Activated CD4-positive, alpha-beta T cell treated with anti-CD3 and anti-CD28 coated beads, Interleukin-2, Interleukin-4, amounts not matched to agents 100 ng/mL and 50 ng/mL, durations not matched to agents 16 hours and 8 hours (primary cell): Measurements from ENCODE around the gene ARHGAP23.

Experiments
- DNase-seq: peaks from one replicate; pipeline ENCODE4 v3.0.0-alpha.2; 2020; ENCODE audit warnings: low spot score

The ARHGAP23 gene, protein sequence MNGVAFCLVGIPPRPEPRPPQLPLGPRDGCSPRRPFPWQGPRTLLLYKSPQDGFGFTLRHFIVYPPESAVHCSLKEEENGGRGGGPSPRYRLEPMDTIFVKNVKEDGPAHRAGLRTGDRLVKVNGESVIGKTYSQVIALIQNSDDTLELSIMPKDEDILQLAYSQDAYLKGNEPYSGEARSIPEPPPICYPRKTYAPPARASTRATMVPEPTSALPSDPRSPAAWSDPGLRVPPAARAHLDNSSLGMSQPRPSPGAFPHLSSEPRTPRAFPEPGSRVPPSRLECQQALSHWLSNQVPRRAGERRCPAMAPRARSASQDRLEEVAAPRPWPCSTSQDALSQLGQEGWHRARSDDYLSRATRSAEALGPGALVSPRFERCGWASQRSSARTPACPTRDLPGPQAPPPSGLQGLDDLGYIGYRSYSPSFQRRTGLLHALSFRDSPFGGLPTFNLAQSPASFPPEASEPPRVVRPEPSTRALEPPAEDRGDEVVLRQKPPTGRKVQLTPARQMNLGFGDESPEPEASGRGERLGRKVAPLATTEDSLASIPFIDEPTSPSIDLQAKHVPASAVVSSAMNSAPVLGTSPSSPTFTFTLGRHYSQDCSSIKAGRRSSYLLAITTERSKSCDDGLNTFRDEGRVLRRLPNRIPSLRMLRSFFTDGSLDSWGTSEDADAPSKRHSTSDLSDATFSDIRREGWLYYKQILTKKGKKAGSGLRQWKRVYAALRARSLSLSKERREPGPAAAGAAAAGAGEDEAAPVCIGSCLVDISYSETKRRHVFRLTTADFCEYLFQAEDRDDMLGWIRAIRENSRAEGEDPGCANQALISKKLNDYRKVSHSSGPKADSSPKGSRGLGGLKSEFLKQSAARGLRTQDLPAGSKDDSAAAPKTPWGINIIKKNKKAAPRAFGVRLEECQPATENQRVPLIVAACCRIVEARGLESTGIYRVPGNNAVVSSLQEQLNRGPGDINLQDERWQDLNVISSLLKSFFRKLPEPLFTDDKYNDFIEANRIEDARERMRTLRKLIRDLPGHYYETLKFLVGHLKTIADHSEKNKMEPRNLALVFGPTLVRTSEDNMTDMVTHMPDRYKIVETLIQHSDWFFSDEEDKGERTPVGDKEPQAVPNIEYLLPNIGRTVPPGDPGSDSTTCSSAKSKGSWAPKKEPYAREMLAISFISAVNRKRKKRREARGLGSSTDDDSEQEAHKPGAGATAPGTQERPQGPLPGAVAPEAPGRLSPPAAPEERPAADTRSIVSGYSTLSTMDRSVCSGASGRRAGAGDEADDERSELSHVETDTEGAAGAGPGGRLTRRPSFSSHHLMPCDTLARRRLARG (N-terminal part only)

DNA sequence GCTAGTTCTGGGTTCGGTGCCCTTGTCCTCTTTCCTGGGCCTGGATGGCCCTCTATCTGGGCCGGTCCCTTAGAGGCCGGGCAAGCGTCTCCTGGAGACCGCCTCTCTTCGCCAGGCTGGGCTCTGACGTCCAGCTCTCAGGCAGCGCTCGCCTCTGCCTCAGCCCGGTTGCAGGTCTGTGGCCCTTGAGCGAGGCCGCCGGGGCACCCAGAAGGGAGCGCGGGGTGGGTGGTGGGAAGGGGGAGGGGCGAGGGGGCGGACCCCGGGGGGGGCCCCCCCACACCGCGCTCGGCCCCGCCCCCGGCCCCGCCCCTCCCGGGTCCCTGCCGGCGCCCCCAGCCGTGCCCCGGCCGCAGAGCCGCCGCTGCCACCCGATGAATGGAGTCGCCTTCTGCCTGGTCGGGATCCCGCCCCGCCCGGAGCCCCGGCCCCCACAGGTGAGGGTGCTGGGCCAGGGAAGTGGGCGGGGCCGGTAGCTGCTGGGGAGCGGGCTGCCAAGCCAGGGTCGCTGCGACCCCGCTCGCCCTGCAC, at the start of gene ARHGAP23:
TSS of gene ARHGAP23 (plus strand) at position 353 of the 531 bp plus-strand sequence. CDS start at position 375, 22 bp downstream.
- peak; percentile 7 for DNase-seq

DNA sequence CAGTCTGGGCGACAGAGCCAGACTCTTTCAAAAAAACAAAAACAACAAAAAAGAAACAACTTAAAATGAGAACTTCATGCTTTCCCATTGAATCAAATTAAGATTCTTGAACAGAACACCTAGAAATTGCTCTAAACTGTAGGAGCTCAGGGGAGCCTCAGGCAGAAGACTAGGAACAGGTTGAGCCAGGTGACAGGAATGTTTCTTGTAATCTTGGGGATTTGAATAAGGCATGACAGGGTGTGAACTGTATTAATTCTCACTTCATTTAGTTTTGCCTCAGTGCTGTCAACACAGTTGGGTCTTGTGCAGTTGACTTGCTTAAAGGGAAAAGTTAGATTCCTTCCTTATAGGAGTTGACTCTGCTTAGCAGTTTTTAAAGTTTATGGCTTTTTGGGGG, 48.8 kb upstream of the ARHGAP23 start:
- no peak for DNase-seq

DNA sequence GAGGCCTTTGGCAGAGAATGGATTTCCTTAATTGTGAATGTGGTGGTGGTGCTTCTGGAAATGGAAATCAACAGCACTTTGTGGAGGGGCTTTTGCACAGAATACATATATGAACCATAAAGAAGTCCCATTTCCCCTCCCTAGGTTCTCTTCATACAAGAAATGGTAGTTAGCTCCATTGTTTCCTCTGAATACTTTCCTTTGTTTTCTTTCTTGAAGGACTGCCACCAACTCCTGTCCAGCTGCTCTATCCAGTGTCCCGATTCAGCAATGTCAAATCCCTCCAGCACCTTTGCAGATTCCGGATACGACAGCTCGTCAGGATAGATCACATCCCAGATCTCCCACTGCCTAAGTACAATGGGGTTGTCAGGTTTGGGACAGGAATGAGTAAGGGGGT, 33.2 kb upstream of the ARHGAP23 start:
- DNase-seq, result no peak

DNA sequence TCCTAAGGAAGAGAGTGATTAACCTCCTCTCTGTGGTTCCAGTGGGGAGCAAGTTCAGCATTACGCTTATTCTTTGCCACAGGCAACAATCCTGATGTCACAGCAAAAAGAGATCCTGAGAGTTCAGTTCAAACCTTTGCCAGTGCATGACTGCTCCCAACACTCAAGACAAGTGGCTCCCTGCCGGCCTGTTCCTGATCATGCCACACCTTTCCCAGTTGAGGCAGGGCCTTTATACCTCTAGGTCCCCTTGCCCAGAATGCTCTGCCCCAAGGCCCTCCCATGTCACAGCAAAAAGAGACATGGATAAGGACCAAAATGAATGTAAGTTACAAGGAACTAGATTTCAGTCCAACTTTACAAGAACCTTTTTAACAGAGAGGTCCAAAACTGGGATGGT, 31.0 kb upstream of the ARHGAP23 start:
- no peak for DNase-seq

DNA sequence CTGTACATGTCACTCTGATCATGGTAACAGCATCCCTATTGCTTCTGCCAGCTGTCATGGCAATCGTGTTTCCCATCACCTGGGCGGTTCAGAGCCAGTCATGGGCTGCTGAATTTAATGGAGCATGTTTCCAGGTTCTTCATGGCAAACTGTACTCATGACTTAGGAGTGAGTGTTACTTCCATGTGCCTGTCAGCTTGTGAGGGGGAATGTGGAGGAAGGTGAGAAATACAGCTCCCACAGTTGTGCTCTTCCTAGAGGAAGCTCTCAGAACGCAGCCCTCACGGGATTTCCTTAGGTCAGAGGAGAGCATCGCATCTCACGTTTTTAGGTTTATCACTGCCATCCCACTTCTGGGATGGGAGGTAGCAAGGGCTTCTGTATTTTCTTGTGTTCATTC, 28.0 kb upstream of the ARHGAP23 start:
- no peak for DNase-seq

DNA sequence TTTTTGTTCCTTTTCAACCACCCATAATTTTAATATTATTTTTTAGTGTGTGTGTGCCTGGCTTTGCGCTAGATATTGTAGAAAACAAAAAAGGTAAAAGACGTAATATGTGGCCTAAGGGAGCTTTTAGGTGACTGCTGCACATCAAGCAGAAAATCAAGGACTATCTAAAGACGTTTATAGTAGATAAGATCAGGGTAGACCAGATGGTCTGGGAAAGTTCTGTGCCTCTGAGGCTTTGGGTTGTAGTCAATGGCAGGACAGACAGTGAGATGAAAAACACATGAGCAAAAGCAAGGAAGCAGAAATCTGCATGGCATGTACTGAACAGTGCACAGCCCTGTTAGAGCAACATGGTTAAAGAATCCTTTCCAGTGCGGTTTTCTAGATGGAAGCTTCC, 26.8 kb upstream of the ARHGAP23 start:
- no peak for DNase-seq

DNA sequence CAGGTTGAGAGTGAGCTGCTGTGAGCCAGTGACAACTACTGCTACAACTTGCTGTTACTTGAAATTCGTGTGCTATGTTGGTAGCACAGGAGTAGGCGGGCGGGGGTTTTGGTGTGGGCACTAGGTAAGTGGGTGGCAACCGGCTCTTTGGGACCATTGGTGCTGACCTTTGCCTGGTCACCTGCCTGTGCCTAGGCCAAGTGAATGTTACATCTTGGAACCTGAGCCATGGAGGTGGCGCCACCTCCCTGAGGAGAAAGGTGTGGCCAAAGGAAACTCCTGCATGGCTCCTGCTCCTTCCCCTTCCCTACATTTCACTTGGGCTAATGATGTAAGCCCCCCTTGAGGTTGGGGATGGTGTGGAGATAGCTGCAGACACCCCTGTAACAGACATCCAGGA, 25.4 kb upstream of the ARHGAP23 start:
- no peak for DNase-seq

DNA sequence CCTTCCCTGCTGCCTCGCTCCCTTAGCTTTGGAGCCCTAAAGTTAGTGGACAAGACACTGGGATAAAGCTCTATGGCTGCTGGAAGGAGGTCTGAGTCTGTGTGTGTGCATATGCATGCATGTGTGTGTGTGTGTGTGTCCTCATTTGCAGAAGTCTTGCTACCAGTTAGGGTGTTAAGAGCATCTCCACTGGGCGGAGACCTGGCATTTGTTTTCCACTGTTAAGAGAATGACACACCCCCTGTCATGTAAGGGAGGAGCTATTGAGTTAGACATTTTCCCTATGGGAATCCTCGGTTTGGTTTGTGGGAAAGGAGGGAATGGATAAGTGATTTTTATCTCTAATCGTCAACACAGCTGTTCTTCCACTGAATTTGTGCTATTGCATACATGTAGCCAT, 24.8 kb upstream of the ARHGAP23 start:
- no peak for DNase-seq

DNA sequence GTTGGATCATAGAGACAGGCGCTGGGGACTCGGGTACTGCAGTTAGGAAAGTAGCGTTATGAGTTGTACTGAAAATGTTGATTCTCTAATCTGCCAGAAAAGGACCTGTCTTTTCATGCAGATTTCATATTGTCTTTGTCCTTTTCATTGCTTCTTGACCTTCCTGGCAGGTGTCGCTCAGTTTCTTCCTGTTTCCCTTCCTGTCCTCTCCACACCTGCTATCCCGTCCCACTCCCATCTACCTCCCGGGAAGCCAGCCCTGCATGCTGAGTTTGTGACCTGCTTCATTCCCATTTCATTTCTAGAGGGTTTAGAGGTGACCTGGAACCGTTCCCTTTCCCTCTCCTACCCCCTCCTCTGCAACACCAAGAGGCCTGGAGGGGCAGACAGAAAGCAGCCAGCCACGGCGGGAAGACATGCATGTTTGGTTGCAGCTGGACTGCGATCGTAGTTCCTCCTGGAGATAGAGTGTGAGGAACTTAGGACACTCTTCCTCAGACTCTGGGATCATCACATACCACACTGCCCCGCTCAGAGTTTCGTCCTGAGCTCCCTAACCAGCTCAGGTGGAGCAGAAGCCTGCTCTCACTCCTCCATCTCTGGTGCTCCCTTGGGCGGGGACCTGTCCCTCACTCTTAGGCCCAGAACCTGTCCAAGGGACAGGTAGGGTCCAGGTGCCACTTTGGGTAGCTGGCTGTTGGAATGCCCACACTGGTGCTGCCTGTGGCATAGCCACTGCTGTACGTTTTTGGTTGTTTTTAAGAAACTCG, 23.9 kb upstream of the ARHGAP23 start:
- DNase-seq, result no peak

DNA sequence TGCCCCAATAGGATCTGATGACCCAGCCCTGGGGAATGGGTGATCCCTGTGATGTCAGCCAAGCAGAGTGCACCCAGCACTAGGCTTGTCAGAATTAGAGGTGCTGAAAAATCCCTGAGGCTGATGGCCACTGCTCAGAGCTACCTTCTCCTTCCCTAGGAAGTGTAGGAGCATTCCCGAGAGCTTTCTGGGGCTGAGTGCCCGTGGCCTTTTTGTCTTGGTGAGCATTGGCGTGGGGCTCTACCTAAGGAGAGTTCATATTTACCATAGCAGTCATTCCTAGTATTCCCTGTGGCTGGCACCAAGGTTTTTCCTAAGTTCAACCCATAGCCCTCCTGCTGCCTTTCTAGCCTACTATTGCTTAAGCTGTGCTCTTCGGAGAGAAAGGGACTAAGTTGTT, 22.6 kb upstream of the ARHGAP23 start:
- DNase-seq, result no peak

DNA sequence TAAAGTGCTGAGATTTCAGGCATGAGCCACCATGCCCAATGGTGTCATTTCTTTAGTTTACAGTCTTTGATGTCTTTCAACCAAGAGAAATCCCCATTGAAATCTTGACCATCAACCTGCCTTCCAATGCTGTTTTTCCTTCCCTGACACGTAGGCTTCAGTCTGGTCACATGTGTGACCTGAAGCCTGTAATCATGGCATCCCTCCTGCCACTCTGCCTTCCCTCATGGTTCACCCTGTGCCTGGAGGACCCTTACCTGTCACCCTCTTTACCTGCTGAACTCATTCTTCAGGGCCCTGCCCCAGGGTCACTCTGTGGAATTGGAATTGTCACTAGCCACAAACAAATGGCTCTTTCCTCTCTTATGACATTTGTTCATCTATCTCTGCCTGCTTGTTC, 18.1 kb upstream of the ARHGAP23 start:
- DNase-seq, result no peak

DNA sequence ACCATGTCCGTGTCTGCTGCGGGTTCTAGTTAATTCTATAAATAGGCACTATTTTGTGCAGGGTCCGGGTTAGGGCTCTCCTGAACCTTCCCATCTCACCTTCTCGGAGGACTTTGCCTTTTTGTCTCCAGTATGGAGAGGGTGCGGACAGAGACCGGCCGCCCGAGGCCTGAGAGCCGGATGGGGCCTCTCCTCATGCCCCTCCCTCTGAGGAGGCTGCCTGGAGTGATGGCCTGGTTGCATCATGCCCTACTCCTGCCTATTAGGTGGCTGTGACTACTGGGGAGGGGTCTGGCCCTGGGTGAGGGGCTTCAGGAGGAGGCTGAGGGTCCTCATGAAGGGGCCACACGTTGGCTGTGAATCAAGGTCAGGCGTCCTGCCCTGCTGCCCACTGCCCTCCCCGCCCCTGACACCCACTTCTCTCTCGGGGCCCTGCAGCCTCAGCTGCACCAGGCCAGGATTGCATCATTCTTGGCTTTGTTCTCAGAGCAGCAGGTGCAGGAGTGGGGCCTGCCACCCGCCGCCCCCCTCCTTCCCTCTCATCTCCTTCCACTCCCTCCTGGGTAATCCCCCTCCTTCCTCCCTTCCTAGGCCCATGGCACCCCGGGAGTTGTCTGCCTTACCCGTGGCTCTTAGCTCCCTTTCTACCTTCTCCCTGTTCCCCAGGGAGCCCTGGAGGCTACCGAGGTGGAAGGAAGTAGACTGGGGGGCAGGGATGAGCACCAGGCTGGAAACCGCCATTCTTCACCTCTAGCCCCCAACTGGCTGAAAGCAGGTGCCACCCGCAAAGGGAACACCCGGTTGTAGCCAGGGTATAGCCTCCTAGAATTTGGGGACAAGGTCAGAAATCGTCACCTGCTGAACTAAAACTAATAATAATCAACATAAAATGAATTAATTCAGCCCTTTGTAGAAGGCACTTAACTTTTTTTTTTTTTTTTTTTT, 12.7 kb upstream of the ARHGAP23 start:
- peak; percentile 18 for DNase-seq

DNA sequence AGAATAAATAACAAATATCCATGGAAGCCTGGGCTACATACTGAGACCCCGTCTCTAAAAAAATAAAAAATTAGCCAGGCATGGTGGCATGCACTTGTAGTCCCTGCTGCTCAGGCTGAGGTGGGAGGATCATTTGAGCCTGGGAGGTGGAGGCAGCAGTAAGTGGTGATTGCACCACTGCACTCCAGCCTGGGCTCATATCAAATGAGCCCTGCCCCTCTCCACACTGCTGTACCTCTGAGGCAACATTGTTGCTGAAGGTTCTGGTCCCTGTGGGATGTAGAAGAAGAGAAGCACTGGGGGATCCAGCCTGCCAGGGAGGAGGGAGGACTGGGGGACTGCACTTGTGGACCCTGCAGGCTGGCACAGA, 11.4 kb upstream of the ARHGAP23 start:
- no peak for DNase-seq

DNA sequence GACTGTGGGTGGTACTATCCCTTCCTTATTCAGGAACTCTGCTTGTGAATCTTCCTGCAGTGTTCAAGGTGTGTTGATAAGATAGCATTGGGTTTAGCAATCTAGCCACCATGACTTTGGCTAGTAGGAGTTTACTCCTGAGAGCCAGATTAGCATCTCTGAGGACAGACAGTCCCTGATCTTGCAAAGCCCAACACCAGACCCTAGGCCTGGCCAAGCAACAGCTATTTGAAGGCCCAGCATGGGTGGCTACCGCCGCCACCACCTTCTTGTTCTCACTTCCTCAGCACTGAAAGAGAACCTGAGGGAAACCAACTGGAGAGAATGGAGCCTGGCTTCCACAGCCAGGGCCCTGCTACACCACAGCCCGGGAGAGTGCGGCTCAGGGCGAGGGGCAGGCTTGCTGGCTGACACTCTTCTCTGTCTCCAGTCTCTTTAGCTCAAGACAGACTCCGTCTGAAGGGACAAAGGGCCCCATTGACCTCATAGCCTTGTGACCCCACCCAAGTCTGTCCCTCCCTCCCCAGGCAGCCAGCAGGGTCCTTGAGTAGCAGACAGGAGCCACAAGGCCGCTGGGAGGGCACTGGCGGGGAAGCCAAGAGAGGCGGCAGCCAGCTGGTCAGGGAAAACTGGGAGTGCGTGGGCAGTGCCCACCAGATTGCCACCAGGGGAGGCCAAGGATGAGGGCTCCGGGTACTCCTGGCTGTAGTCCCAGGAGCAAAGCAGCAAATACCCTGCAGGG, 10.9 kb upstream of the ARHGAP23 start:
- DNase-seq, result no peak

DNA sequence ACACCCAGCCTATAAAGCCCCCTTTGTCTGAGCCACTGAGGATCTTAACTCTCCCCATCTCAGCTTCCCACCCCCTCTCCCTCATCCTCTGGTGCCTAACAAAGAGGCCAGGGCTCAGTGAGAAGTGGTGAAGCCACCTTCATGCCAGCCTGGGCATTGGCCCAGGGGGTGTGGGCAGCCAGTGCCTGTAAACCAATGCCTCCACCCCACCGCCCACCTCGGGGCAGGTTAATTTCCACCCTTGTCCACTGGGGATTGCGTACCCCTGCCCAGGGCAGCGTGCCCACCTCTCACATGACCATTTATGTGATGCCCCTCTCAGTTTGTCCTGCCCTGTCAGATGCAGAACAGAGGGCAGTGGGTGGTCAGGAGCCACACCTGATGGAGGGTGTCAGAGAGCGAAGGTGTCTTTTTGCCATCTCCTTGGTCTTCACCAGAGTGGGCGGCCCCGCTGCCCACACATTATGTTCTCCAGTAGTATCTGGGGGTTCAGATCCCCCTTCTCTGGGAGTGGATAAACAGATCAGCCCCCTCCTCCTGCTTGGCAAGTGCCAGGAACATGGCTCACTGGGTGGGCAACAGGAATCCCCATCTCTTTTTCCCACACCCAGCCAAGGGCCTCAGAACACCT, 10.1 kb upstream of the ARHGAP23 start:
- DNase-seq, result no peak

DNA sequence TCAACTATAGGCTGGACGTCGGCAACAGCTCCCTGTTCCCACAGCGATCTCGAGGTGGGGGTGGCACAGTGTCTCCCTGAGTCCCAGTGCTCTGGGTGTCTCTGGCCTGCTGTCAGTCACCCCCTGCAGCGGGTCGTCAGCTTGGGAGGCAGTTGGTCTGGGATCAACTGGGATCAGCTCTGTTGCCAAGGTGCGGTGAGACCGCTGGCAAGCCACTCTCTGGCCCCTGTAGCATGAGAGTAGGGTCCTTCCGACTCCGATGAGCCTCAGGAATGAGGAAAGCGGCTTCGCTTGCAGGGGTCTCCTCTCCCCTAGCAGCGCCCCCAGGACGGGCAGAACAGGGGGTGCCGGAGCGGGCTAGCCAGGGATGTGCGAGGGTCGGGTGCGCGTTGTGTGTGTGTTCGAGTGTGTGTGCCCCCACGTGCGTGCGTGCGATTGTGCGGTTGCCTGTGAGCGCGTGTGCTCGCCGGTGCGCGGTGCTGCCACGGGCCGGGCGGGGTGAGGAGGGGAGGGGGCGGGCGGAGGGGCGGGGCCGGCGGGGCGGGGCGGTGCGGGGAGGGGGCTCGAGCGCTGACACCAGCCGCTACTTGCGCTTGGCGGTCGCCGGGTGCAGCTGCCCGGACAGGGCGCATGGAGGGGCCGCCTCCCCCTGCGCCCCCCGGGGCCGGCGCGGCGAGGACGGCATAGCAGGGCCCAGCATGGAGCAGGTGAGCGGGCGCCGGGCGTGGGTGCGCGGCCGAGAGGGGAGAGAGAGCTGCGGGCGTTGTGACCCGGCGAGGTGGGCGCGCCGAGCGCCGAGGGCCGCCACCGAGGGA, 9.4 kb upstream of the ARHGAP23 start:
- no peak for DNase-seq

DNA sequence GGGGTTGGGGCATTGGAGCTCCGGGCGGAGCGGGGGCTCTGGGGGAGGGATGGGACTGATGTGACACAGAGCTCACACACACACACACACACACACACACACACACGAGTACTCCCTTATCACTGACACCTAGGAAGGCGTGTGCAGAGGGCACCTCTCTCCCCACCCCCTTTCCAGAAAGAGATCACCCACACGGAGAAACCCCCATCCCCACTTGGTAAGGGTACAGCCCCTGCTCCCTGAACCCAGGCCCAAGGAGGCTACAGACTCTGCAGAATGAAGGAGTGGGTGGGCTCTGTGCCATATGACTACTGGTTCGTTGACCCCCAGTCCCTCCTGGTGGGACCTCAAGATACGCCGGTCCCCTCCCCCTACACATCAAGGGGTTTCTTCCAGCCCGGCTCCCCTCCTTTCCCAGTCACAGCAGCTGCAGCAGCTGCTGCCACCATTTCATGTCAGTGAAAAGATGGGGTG, 8.7 kb upstream of the ARHGAP23 start:
- no peak for DNase-seq

DNA sequence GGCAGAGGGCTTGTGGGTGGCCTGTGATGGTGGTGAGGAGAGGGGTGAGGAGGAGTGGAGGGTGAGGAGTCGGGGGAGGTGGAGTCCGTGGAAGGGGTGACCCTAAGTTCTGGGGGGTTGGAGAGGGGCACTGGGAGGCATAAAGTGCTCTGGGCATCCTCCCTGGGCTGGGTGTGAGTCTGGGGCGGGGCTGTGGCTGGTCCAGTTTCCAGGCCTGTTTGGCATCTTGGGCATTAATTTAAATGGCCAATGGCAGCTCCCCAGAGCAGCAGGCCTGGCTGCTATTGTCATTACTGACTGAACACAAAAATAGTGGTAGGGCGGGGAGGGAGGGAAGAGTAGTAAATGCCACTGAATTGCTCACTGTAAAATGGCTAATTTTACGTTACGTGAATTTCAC, 7.7 kb upstream of the ARHGAP23 start:
- no peak for DNase-seq
